ENCODE measurements around the gene CAMK4.

- no peak for TF ChIP-seq EZH2phosphoT487 (IDR thresholded peaks at IDR 0.05; ENCODE audit: borderline replicate concordance)
- TF ChIP-seq, protein P1, sequence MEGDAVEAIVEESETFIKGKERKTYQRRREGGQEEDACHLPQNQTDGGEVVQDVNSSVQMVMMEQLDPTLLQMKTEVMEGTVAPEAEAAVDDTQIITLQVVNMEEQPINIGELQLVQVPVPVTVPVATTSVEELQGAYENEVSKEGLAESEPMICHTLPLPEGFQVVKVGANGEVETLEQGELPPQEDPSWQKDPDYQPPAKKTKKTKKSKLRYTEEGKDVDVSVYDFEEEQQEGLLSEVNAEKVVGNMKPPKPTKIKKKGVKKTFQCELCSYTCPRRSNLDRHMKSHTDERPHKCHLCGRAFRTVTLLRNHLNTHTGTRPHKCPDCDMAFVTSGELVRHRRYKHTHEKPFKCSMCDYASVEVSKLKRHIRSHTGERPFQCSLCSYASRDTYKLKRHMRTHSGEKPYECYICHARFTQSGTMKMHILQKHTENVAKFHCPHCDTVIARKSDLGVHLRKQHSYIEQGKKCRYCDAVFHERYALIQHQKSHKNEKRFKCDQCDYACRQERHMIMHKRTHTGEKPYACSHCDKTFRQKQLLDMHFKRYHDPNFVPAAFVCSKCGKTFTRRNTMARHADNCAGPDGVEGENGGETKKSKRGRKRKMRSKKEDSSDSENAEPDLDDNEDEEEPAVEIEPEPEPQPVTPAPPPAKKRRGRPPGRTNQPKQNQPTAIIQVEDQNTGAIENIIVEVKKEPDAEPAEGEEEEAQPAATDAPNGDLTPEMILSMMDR (conservative IDR thresholded peaks at IDR 0.05; ENCODE audit: low read length), result no peak
Measured at GRCh38 chr5:111232311-111233051, 8.3 kb downstream of the CAMK4 start.
